K562 (cell line): Measurements from ENCODE around the gene C9orf153.

Experiments
- EZH2 ChIP-seq: IDR thresholded peaks from 2 replicates; pipeline ENCODE4 v1.6.1; 2012; ENCODE audit warnings: low read depth, mild to moderate bottlenecking, inconsistent platforms, low read length, borderline replicate concordance
- TF ChIP-seq, protein P1 (sequence below): fragments of 250-450 bp; sonication (Bioruptor Pico); IDR thresholded peaks from 2 replicates; pipeline ENCODE4 v1.4.0; 2020; ENCODE audit warnings: mild to moderate bottlenecking

DNA sequence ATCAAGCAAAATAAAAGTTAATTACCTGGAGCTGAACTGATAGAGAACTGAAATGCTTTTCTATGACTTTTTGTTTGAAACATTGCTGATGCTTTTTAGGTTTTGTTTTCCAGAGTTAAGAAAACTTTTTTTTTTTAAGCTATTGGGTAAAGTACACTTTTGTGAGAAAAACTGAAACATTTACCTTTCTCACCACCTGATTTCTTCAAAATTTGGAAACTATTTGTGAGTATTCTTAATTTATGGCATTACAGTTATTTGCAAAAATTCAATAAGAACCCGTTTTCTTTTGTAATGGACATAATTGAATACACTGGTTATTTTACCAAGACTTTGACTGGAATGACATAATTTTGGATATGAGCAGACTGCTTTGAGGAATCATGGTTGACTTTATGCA lies 6.6 kb downstream of the C9orf153 start:
- TF ChIP-seq, protein P1, sequence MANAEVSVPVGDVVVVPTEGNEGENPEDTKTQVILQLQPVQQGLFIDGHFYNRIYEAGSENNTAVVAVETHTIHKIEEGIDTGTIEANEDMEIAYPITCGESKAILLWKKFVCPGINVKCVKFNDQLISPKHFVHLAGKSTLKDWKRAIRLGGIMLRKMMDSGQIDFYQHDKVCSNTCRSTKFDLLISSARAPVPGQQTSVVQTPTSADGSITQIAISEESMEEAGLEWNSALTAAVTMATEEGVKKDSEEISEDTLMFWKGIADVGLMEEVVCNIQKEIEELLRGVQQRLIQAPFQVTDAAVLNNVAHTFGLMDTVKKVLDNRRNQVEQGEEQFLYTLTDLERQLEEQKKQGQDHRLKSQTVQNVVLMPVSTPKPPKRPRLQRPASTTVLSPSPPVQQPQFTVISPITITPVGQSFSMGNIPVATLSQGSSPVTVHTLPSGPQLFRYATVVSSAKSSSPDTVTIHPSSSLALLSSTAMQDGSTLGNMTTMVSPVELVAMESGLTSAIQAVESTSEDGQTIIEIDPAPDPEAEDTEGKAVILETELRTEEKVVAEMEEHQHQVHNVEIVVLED (CRISPR knock-in tag) = no peak
- TF ChIP-seq EZH2 = no peak
